Activated naive CD8-positive, alpha-beta T cell (primary cell): ENCODE data around the gene HAUS3.

Source experiments
- H3K27ac Mint-ChIP-seq: one replicate; pipeline ENCODE4 v1.8.0; 2021; ENCODE audit warnings: mixed read lengths
- H3K27me3 Mint-ChIP-seq: one replicate; pipeline ENCODE4 v1.8.0; 2021; ENCODE audit warnings: mixed read lengths
- H3K36me3 Mint-ChIP-seq: one replicate; pipeline ENCODE4 v1.8.0; 2021; ENCODE audit warnings: mixed read lengths
- H3K4me1 Mint-ChIP-seq: one replicate; pipeline ENCODE4 v1.8.0; 2021; ENCODE audit warnings: low read depth, mixed read lengths
- H3K4me3 Mint-ChIP-seq: one replicate; pipeline ENCODE4 v1.8.0; 2021; ENCODE audit warnings: mild to moderate bottlenecking, mixed read lengths
- H3K9me3 Mint-ChIP-seq: one replicate; pipeline ENCODE4 v1.8.0; 2021; ENCODE audit warnings: low read depth, mixed read lengths

Gene HAUS3

DNA sequence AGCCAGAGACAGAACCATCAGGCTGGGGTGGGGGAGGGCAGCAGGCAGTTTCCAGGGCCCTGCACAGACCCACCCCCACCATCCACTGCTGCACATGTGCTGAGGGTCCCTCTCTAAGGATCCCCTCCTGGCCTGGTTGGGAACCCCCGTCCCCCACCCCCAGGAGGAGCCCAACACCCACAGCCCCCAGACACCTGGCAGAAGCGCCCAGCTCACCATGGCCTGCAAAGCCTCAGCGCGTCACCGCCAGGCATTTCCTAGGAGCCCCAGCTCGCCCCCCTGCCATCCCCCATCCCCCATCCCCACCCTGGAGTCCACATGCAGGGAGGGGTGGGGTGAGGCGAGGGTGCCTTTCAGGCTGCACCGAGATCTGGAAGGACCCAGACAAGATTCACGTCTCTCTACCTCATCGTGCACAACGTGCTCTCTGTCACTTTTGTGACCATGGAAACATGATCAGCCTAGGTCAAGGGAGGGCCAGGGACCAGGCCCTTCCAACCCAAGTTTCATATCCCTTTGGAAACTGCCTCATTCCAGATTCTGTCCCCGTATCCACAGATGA is 10.7 kb upstream of the HAUS3 start:
- Mint-ChIP-seq H3K4me3 (no peak overlapping the region), H3K9me3 (no peaks in the 10 kb centered on the region), H3K36me3 (no peaks in the 10 kb centered on the region), H3K4me1 (no peaks in the 10 kb centered on the region), H3K27ac (no peak overlapping the region), H3K27me3 (no peaks in the 10 kb centered on the region)

DNA sequence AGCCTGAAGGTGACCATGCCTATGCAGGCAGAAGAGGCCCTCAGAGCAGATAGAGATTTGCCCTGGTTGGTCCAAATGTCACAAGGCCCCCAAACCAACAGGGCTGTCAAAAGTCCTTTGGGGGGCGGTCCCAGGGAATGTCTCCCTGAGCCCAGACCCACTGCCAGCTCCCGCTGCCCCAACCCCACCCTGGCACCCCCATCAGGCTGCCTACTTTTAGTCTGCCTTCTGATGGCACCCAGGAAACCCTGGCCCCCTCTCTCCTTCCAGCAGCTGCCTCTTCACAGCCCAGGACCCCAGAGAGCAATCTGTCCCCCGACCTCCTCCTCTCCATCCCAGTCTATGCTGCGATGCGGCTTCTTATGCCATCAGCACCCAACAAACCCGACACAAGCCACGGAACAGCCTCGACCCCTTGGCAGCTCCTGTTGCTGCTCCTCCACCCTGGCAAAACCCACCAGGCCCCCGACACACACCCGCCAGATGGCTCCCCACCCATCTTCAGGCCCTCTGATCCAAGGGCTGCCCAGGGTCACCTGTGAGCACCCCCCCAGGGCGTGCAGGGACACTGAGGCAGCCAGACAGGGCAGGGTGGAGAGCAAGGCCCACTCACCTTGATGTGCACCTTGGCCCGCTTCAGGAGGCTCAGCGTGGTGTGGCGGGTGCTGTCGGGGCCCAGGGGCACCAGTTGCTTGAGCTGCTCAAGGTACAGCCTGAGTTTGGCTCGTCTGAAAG is 10.0 kb upstream of the HAUS3 start:
- no peak overlapping the region for H3K4me3 Mint-ChIP-seq

DNA sequence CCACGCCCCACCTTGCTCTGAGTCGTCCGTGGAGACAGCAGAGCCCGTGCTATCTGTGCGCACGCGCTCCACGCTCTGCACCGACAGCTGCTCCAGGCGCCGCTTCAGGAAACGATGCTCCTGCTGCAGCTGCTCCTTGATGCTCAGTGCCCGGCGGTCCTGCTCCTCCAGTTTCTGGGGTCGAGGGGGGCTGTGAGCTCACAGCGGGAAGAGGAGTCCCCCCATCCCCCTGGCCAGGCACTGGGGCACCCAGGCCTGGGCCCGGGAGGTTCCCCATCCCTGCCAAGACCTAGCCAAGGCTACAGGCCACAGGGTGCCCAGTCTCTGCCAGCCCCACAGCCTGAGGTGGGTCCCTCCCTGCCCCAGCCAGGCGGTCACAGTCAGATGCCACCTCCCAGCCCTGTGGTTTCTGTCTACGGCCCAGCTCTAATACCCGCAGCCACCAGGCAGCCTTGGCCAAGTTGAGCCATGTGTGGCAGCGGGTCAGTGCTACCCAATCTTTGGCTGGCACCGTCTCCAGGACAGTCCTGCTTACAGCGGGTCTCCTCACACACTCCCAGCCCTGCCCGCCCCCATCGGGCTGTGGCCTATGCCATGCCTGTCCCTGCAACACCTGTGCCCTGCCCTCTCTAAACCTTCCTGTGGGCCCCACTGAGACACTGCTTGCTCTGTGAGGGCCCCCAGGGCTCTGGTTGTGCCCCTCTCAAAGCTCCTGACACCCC is 9.3 kb upstream of the HAUS3 start:
- Mint-ChIP-seq H3K4me1 (no peaks in the 10 kb centered on the region), H3K36me3 (no peaks in the 10 kb centered on the region), H3K4me3 (no peak overlapping the region), H3K9me3 (no peaks in the 10 kb centered on the region), H3K27ac (no peak overlapping the region), H3K27me3 (no peaks in the 10 kb centered on the region)

More for the DNA sequence above, 10.0 kb upstream of the HAUS3 start:
- Mint-ChIP-seq H3K27me3 (no peaks in the 10 kb centered on the region), H3K27ac (no peak overlapping the region), H3K4me1 (no peaks in the 10 kb centered on the region), H3K36me3 (no peaks in the 10 kb centered on the region), H3K9me3 (no peaks in the 10 kb centered on the region)

DNA sequence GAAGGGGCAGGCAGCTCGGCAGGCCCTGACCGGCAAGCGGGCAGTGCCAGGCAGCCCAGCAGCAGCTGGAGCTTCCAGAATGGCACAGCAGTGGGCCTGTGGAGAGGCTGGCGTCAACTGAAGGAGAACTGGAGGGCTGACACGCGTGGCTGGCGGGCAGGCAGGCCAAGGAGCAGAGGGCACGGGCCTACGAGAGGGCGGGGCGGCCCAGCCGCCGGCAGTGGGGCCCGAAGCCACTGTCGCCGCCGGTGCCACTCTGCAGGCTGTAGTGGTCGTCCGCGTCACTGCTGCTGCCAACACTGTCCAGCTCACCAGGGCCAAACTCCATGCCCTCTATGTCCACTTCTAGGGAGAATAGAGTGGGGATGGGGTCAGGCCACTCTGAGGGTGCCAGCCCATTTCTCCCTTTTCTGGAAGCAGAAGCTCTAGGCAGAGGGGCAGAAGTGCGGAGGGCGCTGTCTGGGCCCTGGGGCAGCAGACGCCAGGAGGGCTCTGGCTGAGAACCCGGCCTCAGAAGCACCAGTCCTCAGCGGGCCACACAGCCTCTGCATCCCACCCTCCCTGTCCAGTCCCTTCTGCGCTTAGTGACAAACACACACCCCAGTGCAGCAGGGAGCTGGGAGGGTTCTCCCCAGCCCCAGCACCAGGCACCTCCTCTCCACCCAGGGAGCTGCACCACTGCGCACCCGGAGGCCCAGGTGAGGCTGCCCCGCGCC is 8.6 kb upstream of the HAUS3 start:
- H3K27ac Mint-ChIP-seq = no peak overlapping the region
- H3K36me3 Mint-ChIP-seq = no peaks in the 10 kb centered on the region
- H3K9me3 Mint-ChIP-seq = no peaks in the 10 kb centered on the region
- H3K27me3 Mint-ChIP-seq = no peaks in the 10 kb centered on the region
- H3K4me3 Mint-ChIP-seq = no peak overlapping the region
- no peaks in the 10 kb centered on the region for H3K4me1 Mint-ChIP-seq

DNA sequence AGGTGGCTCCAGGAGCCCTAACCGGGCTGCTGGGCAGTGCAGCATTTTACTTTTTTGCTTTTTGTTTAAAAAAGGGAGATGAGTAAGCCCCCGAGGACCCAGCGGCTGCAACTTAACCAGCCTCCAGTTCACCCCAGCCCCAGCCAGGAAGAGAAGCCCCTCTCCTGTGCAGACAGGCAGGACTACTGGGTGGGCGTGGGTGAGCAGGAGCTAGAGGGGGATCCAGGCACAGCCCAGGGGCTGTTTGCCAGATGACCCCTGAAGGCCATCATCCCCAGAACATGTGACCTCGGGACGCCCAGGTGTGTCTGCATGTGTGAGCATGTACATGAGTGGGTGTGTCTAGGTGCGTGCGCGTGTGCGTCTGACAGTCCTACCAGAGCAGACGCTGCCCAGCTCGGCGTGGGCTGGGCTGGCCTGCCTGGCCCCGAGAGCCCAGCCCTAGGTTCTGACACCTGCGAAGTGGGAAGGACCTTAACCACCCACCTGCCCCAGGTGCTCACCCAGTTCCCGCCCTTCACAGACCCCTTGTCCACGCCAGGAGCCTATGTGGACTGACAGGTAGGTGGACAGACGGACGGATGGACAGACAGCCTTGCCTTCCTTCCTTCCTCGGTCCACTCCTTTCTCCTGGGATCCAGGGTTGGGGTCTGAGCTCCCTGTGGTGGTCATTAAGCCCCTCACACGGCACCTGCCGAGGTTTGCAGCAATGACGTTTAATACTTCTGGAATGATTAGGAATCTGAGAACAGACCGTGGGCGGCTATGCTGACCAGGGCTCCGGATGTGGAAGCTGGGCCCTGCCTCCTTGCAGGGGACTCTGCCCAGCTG is 7.8 kb upstream of the HAUS3 start:
- Mint-ChIP-seq H3K4me1 (peaks cover 7% of the 10 kb centered on the region), H3K36me3 (no peaks in the 10 kb centered on the region), H3K27me3 (no peaks in the 10 kb centered on the region), H3K4me3 (no peak overlapping the region), H3K9me3 (no peaks in the 10 kb centered on the region), H3K27ac (no peak overlapping the region)

DNA sequence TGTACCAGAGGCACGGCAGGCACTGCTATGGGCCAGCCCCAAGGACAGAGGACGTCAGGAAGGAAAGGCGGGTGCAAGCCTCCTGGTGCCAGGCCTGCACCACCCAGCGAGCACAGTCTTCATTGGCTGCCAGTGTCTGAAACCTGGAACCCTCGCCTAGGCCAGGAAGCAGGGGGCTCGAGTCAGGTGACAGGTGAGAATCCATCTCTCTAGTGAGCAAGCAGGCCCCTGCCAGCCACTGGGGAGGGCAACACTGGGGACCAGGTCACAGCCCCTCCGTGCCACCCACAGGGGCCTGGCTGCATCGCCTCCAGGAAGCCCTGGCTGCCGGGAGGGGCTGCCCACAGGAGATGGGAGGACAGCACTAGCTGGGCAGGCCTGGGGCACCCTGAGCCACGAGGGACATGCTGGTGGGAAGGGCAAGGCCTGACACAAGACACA is 6.9 kb upstream of the HAUS3 start:
- H3K4me1 Mint-ChIP-seq = peaks cover 8% of the 10 kb centered on the region
- H3K27me3 Mint-ChIP-seq = no peaks in the 10 kb centered on the region
- no peak overlapping the region for H3K4me3 Mint-ChIP-seq
- H3K9me3 Mint-ChIP-seq = no peaks in the 10 kb centered on the region
- no peaks in the 10 kb centered on the region for H3K36me3 Mint-ChIP-seq
- H3K27ac Mint-ChIP-seq = no peak overlapping the region

DNA sequence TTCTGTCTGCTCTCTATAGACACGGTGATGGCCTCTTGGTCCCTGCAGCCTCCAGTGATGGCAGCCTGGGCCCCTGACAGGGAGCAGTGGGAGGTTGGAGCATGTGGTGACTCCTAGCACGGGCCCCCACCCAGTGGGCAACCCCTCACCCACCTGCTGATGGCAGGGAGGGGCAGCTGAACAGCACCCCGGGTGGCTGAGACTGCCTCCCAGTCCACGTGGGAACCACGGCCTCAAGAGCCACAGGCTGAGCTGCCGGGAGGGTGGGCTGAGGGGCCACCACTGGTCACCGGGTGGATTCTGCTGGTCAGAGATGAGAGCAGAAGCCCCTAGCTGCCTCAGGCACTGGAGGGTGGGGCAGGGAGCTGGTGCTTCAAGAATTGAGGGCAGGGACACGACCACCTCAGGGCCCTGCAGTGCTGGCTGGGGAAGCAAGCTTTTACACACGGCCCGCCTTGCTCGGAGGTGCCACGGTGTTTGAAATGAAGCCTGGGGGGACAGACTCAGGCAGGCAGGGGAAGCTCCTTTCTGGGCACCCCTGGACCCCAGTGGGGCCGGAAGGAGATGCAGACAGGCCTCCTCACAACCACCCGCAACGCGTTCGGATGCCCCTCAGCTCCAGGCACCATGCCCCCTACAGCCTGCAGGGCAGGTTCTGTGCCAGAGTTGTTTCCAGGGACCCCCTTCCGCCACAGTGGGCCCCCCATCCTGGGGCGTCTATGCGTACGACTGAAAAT is 6.3 kb upstream of the HAUS3 start:
- no peak overlapping the region for H3K27ac Mint-ChIP-seq
- no peaks in the 10 kb centered on the region for H3K9me3 Mint-ChIP-seq
- no peaks in the 10 kb centered on the region for H3K27me3 Mint-ChIP-seq
- H3K36me3 Mint-ChIP-seq = no peaks in the 10 kb centered on the region
- no peak overlapping the region for H3K4me3 Mint-ChIP-seq
- peaks cover 13% of the 10 kb centered on the region for H3K4me1 Mint-ChIP-seq

DNA sequence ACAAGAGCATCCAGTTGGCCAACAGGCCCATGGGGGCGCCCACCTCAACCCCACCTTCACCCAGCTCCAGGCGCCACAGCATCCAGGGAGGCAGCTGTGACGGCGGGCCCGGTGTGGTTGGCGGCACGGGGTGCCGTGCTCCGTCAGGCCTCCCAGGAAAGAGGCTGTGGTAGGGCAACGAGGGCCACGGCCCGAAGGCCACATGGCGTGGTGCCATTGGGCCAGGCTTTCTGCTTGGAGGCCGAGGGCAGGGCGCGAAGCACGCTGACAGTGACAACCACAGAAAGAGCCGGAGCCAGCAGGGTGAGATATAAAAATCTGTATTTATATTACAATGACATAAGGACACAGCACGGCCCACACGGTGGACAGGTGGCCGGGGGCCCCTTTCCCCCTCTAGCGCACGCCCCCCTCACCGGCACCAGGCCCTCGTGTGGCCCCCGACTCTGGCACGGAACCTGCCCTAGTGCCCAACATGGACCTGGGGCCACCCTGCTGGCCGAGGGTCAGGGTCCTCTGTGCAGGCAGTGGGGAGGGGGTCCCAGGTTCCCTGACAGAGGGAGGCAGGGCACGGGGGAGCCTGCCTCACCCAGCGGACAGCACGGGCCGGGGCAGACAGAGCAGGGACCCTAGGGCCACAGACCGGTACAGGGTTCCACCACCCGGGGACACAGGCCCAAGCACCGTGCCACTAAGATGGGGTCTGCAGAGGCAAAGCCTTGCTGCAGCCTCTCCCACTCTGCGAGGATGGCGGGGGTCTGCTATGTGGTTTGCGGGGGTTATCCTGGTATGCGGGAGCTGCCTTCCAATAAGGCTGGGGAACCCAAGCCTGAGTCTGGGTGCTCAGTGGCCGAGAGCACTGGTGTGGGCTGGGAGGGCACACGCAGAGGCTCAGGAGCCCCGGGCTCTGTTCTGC is 5.5 kb upstream of the HAUS3 start:
- H3K27me3 Mint-ChIP-seq = no peaks in the 10 kb centered on the region
- H3K4me1 Mint-ChIP-seq = peaks cover 14% of the 10 kb centered on the region
- no peak overlapping the region for H3K27ac Mint-ChIP-seq
- H3K9me3 Mint-ChIP-seq = no peaks in the 10 kb centered on the region
- H3K36me3 Mint-ChIP-seq = no peaks in the 10 kb centered on the region
- no peak overlapping the region for H3K4me3 Mint-ChIP-seq

DNA sequence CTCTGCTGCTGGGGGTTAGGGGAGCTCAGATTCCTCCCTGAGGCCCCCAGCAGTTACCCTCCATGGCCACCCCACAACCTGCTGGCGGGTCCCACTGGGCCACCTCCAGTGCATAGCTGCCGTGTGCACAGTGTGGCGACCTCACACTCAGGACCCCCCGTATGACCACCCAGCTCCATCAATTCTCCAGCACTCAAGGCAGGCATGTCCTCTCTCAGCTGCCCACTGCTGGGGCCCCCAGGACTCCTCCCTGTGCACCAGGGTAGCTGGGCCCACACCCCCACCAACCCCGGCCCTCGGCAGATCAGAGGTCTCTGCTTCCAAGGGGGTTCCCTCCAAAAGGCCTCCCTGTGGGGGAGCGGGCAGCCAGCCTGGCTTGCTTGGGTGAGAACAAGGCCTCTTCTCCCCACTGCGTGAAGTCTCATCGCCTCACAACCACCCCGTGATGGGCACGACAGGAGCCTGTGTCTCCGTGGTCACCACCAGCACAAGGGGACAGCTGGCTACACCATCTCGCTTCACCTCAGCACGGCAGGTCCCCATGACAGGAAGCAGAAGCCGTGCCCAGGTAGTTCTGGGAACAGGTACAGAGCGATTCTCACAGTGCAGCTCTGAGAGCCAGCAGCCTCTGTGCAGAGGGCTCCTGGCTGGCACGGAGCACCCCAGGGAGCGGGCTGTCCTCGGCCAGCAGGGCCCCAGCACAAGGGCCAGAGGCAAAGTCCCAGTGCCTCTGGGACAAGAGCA is 4.6 kb upstream of the HAUS3 start:
- Mint-ChIP-seq H3K27ac (no peak overlapping the region), H3K27me3 (no peaks in the 10 kb centered on the region), H3K36me3 (no peaks in the 10 kb centered on the region), H3K4me3 (no peak overlapping the region), H3K9me3 (no peaks in the 10 kb centered on the region), H3K4me1 (peaks cover 15% of the 10 kb centered on the region)

DNA sequence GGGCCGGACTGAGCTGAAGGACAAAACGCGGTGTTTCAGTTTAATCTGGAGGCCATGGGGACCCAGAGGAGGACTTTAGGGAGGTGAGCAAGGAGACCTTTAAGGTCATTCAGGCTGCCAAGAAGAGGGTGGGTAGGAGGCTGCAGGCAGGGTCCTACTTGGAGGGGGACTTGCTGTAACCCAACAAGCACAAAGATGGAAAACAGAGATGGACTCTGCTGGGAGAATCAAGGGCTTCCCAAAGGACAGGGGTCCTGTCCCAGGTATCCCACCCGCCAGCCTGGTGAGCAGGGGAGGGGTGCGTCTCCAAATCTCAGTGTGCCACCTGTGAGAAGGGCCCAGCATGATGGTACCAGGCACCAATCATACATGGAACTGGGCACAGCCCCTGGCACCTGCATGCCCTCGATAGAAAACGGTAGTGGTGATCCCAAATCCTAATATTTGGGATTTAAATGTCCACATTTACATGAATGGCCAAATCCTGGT is 3.9 kb upstream of the HAUS3 start:
- Mint-ChIP-seq H3K4me1 (peaks cover 17% of the 10 kb centered on the region), H3K27ac (no peak overlapping the region), H3K27me3 (no peaks in the 10 kb centered on the region), H3K36me3 (no peaks in the 10 kb centered on the region), H3K4me3 (no peak overlapping the region), H3K9me3 (no peaks in the 10 kb centered on the region)

DNA sequence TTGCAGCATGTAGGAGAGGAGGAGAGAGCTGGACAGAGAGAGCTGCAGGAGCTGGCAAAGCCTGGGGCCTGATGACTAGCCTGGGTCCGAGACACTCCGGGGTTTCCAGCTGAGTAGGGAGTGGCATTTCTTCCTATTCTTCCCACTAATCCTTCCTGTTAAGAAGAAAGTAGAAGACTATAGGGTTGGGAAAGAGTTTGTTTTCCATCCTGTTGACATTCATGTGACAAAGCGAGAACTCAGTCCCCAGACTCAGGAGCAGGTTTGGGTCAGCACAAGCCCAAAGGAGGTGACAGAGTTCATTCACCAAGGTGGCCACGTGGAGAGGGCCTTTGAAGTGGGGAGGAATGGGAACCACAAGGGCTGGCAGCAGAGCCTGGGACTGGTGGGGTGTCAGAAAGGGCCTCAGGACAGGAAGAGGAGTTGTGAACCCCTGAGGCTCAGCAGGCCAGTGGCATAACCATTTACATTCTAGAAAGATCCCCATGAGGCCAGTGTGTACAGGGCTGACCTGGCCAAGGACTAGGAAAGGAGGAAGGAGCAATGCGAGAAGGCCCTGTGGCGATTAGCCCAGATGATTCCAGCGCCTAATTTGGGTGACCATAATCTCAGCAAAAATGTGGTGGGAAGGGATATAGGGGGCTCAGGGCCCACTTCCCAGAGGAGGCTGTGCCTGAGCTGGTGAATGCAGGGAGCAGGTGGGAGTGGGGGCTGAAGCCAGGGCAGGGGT is 3.3 kb upstream of the HAUS3 start:
- Mint-ChIP-seq H3K36me3 (no peaks in the 10 kb centered on the region), H3K4me1 (peaks cover 23% of the 10 kb centered on the region), H3K9me3 (no peaks in the 10 kb centered on the region), H3K27me3 (no peaks in the 10 kb centered on the region), H3K27ac (peak overlapping the region; percentile 12), H3K4me3 (no peak overlapping the region)
